ENCODE measurements around the gene NAA10. TPM values are rescaled to one million over a fixed set of nuclear protein-coding genes. Genes with fewer than 3 reads are reported as not detected.
A peak's percentile ranks its signal among the peaks of the same experiment; 100 is the strongest.

NAA10 gene
- total RNA-seq, 1 donor from 2014 or later: 168 TPM

- Mint-ChIP-seq H3K4me1 (no peaks in the 10 kb centered on the region), H3K36me3 (ENCODE audit: low read depth) (peaks cover 19% of the 10 kb centered on the region), H3K27me3 (no peaks in the 10 kb centered on the region), H3K4me3 (no peak overlapping the region), H3K9me3 (no peaks in the 10 kb centered on the region), H3K27ac (no peak overlapping the region)
- intact Hi-C loops (cut with micrococcal nuclease): no loop called here
- DNase-seq: no peak
Measured at GRCh38 chrX:153910446-153910845, 24.4 kb downstream of the NAA10 start.

- H3K4me3 Mint-ChIP-seq: no peak overlapping the region
- H3K9me3 Mint-ChIP-seq: no peaks in the 10 kb centered on the region
- intact Hi-C loops (cut with micrococcal nuclease): no loop called here
- DNase-seq: no peak
- no peaks in the 10 kb centered on the region for H3K4me1 Mint-ChIP-seq
- no peak overlapping the region for H3K27ac Mint-ChIP-seq
- no peaks in the 10 kb centered on the region for H3K27me3 Mint-ChIP-seq
- peaks cover 19% of the 10 kb centered on the region for H3K36me3 Mint-ChIP-seq (ENCODE audit: low read depth)
Measured at GRCh38 chrX:153909980-153910360, 24.9 kb downstream of the NAA10 start.

- DNase-seq: peak; percentile 72
- Mint-ChIP-seq H3K4me3 (no peak overlapping the region), H3K4me1 (no peaks in the 10 kb centered on the region), H3K36me3 (ENCODE audit: low read depth) (peaks cover 15% of the 10 kb centered on the region), H3K27ac (no peak overlapping the region), H3K9me3 (no peaks in the 10 kb centered on the region), H3K27me3 (no peaks in the 10 kb centered on the region)
- intact Hi-C loops (cut with micrococcal nuclease): no loop called here
Measured at GRCh38 chrX:153909024-153909979, 25.5 kb downstream of the NAA10 start.

- no peak for DNase-seq
- no peaks in the 10 kb centered on the region for H3K9me3 Mint-ChIP-seq
- peaks cover 13% of the 10 kb centered on the region for H3K36me3 Mint-ChIP-seq (ENCODE audit: low read depth)
- H3K27me3 Mint-ChIP-seq: no peaks in the 10 kb centered on the region
- H3K27ac Mint-ChIP-seq: no peak overlapping the region
- no peak overlapping the region for H3K4me3 Mint-ChIP-seq
- H3K4me1 Mint-ChIP-seq: peaks cover 6% of the 10 kb centered on the region
- intact Hi-C loops (cut with micrococcal nuclease): no loop called here
Measured at GRCh38 chrX:153908219-153908860, 26.5 kb downstream of the NAA10 start.

GRCh38 chrX:153907456-153907855 lies 27.4 kb downstream of the NAA10 start:
- intact Hi-C loops (cut with micrococcal nuclease): no loop called here
- H3K4me1 Mint-ChIP-seq: peaks cover 9% of the 10 kb centered on the region
- no peak overlapping the region for H3K27ac Mint-ChIP-seq
- no peaks in the 10 kb centered on the region for H3K9me3 Mint-ChIP-seq
- no peak overlapping the region for H3K4me3 Mint-ChIP-seq
- no peaks in the 10 kb centered on the region for H3K27me3 Mint-ChIP-seq
- H3K36me3 Mint-ChIP-seq (ENCODE audit: low read depth): peaks cover 13% of the 10 kb centered on the region
- DNase-seq: no peak

- intact Hi-C loops (cut with micrococcal nuclease): no loop called here
- no peak overlapping the region for H3K27ac Mint-ChIP-seq
- DNase-seq: no peak
- H3K9me3 Mint-ChIP-seq: no peaks in the 10 kb centered on the region
- peaks cover 17% of the 10 kb centered on the region for H3K4me1 Mint-ChIP-seq
- H3K27me3 Mint-ChIP-seq: no peaks in the 10 kb centered on the region
- H3K4me3 Mint-ChIP-seq: no peak overlapping the region
- H3K36me3 Mint-ChIP-seq (ENCODE audit: low read depth): peaks cover 6% of the 10 kb centered on the region
Measured at GRCh38 chrX:153906126-153906917, 28.5 kb downstream of the NAA10 start.

GRCh38 chrX:153905481-153906095 lies 29.2 kb downstream of the NAA10 start:
- Mint-ChIP-seq H3K27ac (no peak overlapping the region), H3K36me3 (ENCODE audit: low read depth) (peaks cover 4% of the 10 kb centered on the region), H3K9me3 (no peaks in the 10 kb centered on the region), H3K27me3 (no peaks in the 10 kb centered on the region), H3K4me1 (peaks cover 22% of the 10 kb centered on the region), H3K4me3 (no peak overlapping the region)
- DNase-seq: no peak
- intact Hi-C loops (cut with micrococcal nuclease): no loop called here

GRCh38 chrX:153903991-153904957 lies 30.6 kb downstream of the NAA10 start, which contains the start of gene AVPR2:
AVPR2 (plus strand) TSS chrX:153904673; CDS start chrX:153905146, 473 bp downstream.
- peak within 1 kb of the TSS; percentile 26 for H3K4me3 Mint-ChIP-seq
- H3K27ac Mint-ChIP-seq: peak within 1 kb of the TSS; percentile 41
- DNase-seq: no peak
- peaks cover 4% of the 10 kb centered on the region for H3K36me3 Mint-ChIP-seq (ENCODE audit: low read depth)
- no peaks in the 10 kb centered on the region for H3K9me3 Mint-ChIP-seq
- no peaks in the 10 kb centered on the region for H3K27me3 Mint-ChIP-seq
- H3K4me1 Mint-ChIP-seq: peaks cover 22% of the 10 kb centered on the region
- intact Hi-C loops (cut with micrococcal nuclease): no loop called here

- intact Hi-C loops (cut with micrococcal nuclease): no loop called here
- H3K27ac Mint-ChIP-seq: peak overlapping the region; percentile 22
- peaks cover under 1% of the 10 kb centered on the region for H3K27me3 Mint-ChIP-seq
- peaks cover 4% of the 10 kb centered on the region for H3K36me3 Mint-ChIP-seq (ENCODE audit: low read depth)
- H3K4me3 Mint-ChIP-seq: peak overlapping the region; percentile 26
- DNase-seq: no peak
- peaks cover 22% of the 10 kb centered on the region for H3K4me1 Mint-ChIP-seq
- no peaks in the 10 kb centered on the region for H3K9me3 Mint-ChIP-seq
Measured at GRCh38 chrX:153903238-153903980, 31.4 kb downstream of the NAA10 start.

GRCh38 chrX:153902385-153902784 lies 32.5 kb downstream of the NAA10 start:
- Mint-ChIP-seq H3K4me1 (peaks cover 24% of the 10 kb centered on the region), H3K36me3 (ENCODE audit: low read depth) (peaks cover 2% of the 10 kb centered on the region), H3K27me3 (peaks cover 4% of the 10 kb centered on the region), H3K4me3 (no peak overlapping the region), H3K27ac (no peak overlapping the region), H3K9me3 (no peaks in the 10 kb centered on the region)
- intact Hi-C loops (cut with micrococcal nuclease): no loop called here
- DNase-seq: no peak

GRCh38 chrX:153901753-153902140 lies 33.1 kb downstream of the NAA10 start:
- Mint-ChIP-seq H3K9me3 (no peaks in the 10 kb centered on the region), H3K4me1 (peaks cover 24% of the 10 kb centered on the region), H3K27me3 (peaks cover 4% of the 10 kb centered on the region), H3K36me3 (ENCODE audit: low read depth) (peaks cover 2% of the 10 kb centered on the region), H3K27ac (peak overlapping the region; percentile 62), H3K4me3 (peak overlapping the region; percentile 74)
- no peak for DNase-seq
- intact Hi-C loops (cut with micrococcal nuclease): no loop called here

Data from activated CD4-positive, alpha-beta T cell treated with anti-CD3 and anti-CD28 coated beads, Interleukin-2, amount 10 ng/mL, durations not matched to agents 24 days and 14 days (primary cell).